SK-N-SH (cell line): Measurements from ENCODE around the gene HEXIM1. TPM values are rescaled to one million over a fixed set of nuclear protein-coding genes. Genes with fewer than 3 reads are reported as not detected.

Experiments used
- CTCF ChIA-PET: fragments of 300-600, 350-600 bp; formaldehyde crosslinking; extraction: SDS; loops from one replicate; lab custom pipeline; 2021; lab: Yijun Ruan, JAX
- POLR2A ChIA-PET: fragments of 350-600 bp; sonication (Branson Sonifier 250); formaldehyde crosslinking; extraction: SDS; loops from one replicate; lab custom pipeline; 2020; ENCODE audit warnings: antibody characterized with exemption, inconsistent platforms; lab: Yijun Ruan, JAX
- DNase-seq: peaks from one replicate; pipeline ENCODE4 v3.0.0; 2012
- H2AFZ ChIP-seq: fragments of 200-600 bp; sonication (generic); 2 replicates; pipeline ENCODE4 v1.8.1; 2016; ENCODE audit warnings: antibody characterized with exemption, mild to moderate bottlenecking, low read depth
- H3F3A ChIP-seq: fragments of 200-600 bp; sonication (generic); replicated peaks from 2 replicates; pipeline ENCODE3; 2016; ENCODE audit warnings: antibody characterized with exemption, mild to moderate bottlenecking; ENCODE audit not compliant: insufficient read depth
- H3K27ac ChIP-seq, 2 experiments: fragments of 200-500 bp in 1 of 2; fragments of 200-600 bp in 1 of 2; sonication (Bioruptor generic) in 1 of 2; sonication (generic), shearing (Covaris generic) in 1 of 2; 2 replicates each; pipeline versions ENCODE4 v1.5.1 to v1.6.1; 2014 to 2016; ENCODE audit warnings: low read depth in 2 of 2, inconsistent platforms in 1 of 2, low read length in 1 of 2, mild to moderate bottlenecking in 1 of 2, mixed read lengths in 1 of 2
- H3K27me3 ChIP-seq: fragments of 200-600 bp; sonication (generic), shearing (Covaris generic); 2 replicates; pipeline ENCODE4 v1.6.1; 2016; ENCODE audit warnings: mixed run types; ENCODE audit not compliant: insufficient read depth
- H3K36me3 ChIP-seq, 2 experiments: fragments of 200-500 bp in 1 of 2; fragments of 200-600 bp in 1 of 2; sonication (Bioruptor generic) in 1 of 2; sonication (generic) in 1 of 2; replicated peaks in 1 of 2; 2 replicates each; pipeline versions ENCODE3 to v1.5.1; 2014 to 2016; ENCODE audit warnings: low read length in 1 of 2, mild to moderate bottlenecking in 1 of 2; ENCODE audit not compliant: insufficient read depth in 2 of 2, control insufficient read depth in 1 of 2
- H3K4me1 ChIP-seq, 2 experiments: fragments of 200-500 bp in 1 of 2; fragments of 200-600 bp in 1 of 2; sonication (Bioruptor generic) in 1 of 2; sonication (generic), shearing (Covaris generic) in 1 of 2; 2 replicates each; pipeline versions ENCODE4 v1.5.1 to v1.6.1; 2014 to 2016; ENCODE audit warnings: low read depth in 1 of 2, low read length in 1 of 2, mixed run types in 1 of 2; ENCODE audit not compliant: insufficient read depth in 2 of 2, control insufficient read depth in 1 of 2
- H3K4me2 ChIP-seq: fragments of 200-600 bp; sonication (generic), shearing (Covaris generic); 2 replicates; pipeline ENCODE4 v1.6.1; 2017; ENCODE audit warnings: mixed run types
- H3K4me3 ChIP-seq, 2 experiments: fragments of 200-500 bp in 1 of 2; fragments of 200-600 bp in 1 of 2; sonication (Bioruptor generic) in 1 of 2; sonication (generic), shearing (Covaris generic) in 1 of 2; 2 replicates each; pipeline versions ENCODE4 v1.5.1 to v1.8.1; 2014 to 2016; ENCODE audit warnings: low read depth in 2 of 2, inconsistent platforms in 1 of 2, low read length in 1 of 2, mild to moderate bottlenecking in 1 of 2, mixed read lengths in 1 of 2, moderate library complexity in 1 of 2
- H3K79me2 ChIP-seq: fragments of 200-600 bp; sonication (generic); 2 replicates; pipeline ENCODE4 v1.8.1; 2017; ENCODE audit warnings: mild to moderate bottlenecking; ENCODE audit not compliant: insufficient read depth
- H3K9ac ChIP-seq: fragments of 200-600 bp; sonication (generic); 2 replicates; pipeline ENCODE4 v1.6.1; 2017; ENCODE audit warnings: mixed run types
- H3K9me2 ChIP-seq: fragments of 200-600 bp; sonication (generic); 2 replicates; pipeline ENCODE4 v1.6.1; 2017; ENCODE audit warnings: mixed run types
- H3K9me3 ChIP-seq: fragments of 200-600 bp; sonication (generic); 2 replicates; pipeline ENCODE4 v1.6.1; 2017; ENCODE audit warnings: mixed run types, mild to moderate bottlenecking, moderate library complexity
- H4K20me1 ChIP-seq: fragments of 200-600 bp; sonication (generic); 2 replicates; pipeline ENCODE4 v1.6.1; 2017; ENCODE audit warnings: mild to moderate bottlenecking, mixed run types; ENCODE audit not compliant: insufficient read depth
- EP300 ChIP-seq, 2 experiments: IDR thresholded peaks; 2 replicates each; pipeline versions ENCODE4 v1.4.0 to v1.6.1; 2012; ENCODE audit warnings: borderline replicate concordance in 1 of 2, low read depth in 1 of 2, low read length in 1 of 2
- EZH2phosphoT487 ChIP-seq: fragments of 200-600 bp; sonication (generic); IDR thresholded peaks from 2 replicates; pipeline ENCODE4 v1.6.1; 2017; ENCODE audit warnings: low read depth, mixed run types, mild to moderate bottlenecking, antibody characterized with exemption, moderate library complexity, borderline replicate concordance
- FOXM1 ChIP-seq: IDR thresholded peaks from 2 replicates; pipeline ENCODE4 v1.4.0; 2012; ENCODE audit warnings: low read depth, mild to moderate bottlenecking
- GABPA ChIP-seq: IDR thresholded peaks from 2 replicates; pipeline ENCODE4 v1.4.0; 2012; ENCODE audit warnings: low read depth, mild to moderate bottlenecking
- JUND ChIP-seq: IDR thresholded peaks from 2 replicates; pipeline ENCODE4 v1.4.0; 2012
- POLR2AphosphoS5 ChIP-seq: IDR thresholded peaks from 2 replicates; pipeline ENCODE4 v1.6.1; 2012; ENCODE audit warnings: low read depth, low read length
- RAD21 ChIP-seq: IDR thresholded peaks from 2 replicates; pipeline ENCODE4 v1.6.1; 2012; ENCODE audit warnings: mild to moderate bottlenecking, low read length
- RCOR1 ChIP-seq: fragments of 150-350 bp; IDR thresholded peaks from 2 replicates; pipeline ENCODE4 v1.6.1; 2017; ENCODE audit warnings: antibody characterized with exemption, low read length
- RFX5 ChIP-seq: IDR thresholded peaks from 2 replicates; pipeline ENCODE4 v1.6.1; 2012; ENCODE audit warnings: mild to moderate bottlenecking, improper control_type of control experiment, low read length
- SIN3A ChIP-seq: IDR thresholded peaks from 2 replicates; pipeline ENCODE4 v1.6.1; 2012; ENCODE audit warnings: low read depth, mild to moderate bottlenecking, low read length, moderate library complexity, borderline replicate concordance
- TCF12 ChIP-seq: IDR thresholded peaks from 2 replicates; pipeline ENCODE4 v1.4.0; 2012
- TEAD4 ChIP-seq: IDR thresholded peaks from 2 replicates; pipeline ENCODE4 v1.4.0; 2012; ENCODE audit warnings: mild to moderate bottlenecking, borderline replicate concordance; ENCODE audit not compliant: insufficient read depth
- WGBS: methylation state at CpG from one replicate; pipeline ENCODE4 v1.1.6; 2017; ENCODE audit warnings: low lambda C conversion rate; 5-methylcytosine and 5-hydroxymethylcytosine counted together
- polyA plus RNA-seq, 3 experiments: library from polyadenylated mRNA; depleted of rRNA; stranded (reverse); fragments of >200 nt; gene quantifications; 2 replicates each; pipeline ENCODE4 v1.2.3, GENCODE V29; 2012
- TF ChIP-seq, protein P1 (sequence below): IDR thresholded peaks from 2 replicates; pipeline ENCODE4 v1.4.0; 2012; ENCODE audit warnings: low read depth, borderline replicate concordance
- TF ChIP-seq, protein P2 (sequence below): IDR thresholded peaks from 2 replicates; pipeline ENCODE4; 2012
- TF ChIP-seq, protein P3 (sequence below): IDR thresholded peaks from 2 replicates; pipeline ENCODE4 v1.4.0; 2012; ENCODE audit warnings: low read depth, borderline replicate concordance
- TF ChIP-seq, protein P4 (sequence below): IDR thresholded peaks from 2 replicates; pipeline ENCODE4 v1.6.1; 2012; ENCODE audit warnings: mild to moderate bottlenecking, low read depth, low read length, moderate library complexity

The HEXIM1 gene
- polyA plus RNA-seq, 1 of the 3 experiments (the other 2 are of a cell fraction), result 20.7 TPM

DNA sequence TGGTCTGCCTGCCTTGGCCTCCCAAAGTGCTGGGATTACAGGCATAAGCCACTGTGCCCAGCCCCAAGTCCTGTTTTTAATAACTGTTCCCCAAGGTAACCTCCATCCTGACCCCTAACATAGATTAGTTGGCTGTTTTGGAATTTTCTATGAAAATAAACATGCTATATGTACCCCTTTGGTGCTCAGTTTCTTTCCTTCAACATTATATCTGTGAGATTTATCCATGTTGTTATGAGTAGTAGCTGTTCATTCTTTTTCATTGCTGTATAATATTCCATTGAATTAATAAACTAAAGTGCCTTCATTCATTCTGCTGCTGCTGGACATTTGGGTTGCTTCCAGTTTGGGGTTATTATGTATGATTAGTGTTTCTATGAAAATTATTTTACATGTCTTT is 47.1 kb downstream of the HEXIM1 start (continued):
- no peak for TF ChIP-seq RFX5
- no peak for TF ChIP-seq FOXM1
- no peak for TF ChIP-seq TCF12
- TF ChIP-seq, protein P1, sequence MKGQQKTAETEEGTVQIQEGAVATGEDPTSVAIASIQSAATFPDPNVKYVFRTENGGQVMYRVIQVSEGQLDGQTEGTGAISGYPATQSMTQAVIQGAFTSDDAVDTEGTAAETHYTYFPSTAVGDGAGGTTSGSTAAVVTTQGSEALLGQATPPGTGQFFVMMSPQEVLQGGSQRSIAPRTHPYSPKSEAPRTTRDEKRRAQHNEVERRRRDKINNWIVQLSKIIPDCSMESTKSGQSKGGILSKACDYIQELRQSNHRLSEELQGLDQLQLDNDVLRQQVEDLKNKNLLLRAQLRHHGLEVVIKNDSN, result no peak
- TF ChIP-seq, protein P2, sequence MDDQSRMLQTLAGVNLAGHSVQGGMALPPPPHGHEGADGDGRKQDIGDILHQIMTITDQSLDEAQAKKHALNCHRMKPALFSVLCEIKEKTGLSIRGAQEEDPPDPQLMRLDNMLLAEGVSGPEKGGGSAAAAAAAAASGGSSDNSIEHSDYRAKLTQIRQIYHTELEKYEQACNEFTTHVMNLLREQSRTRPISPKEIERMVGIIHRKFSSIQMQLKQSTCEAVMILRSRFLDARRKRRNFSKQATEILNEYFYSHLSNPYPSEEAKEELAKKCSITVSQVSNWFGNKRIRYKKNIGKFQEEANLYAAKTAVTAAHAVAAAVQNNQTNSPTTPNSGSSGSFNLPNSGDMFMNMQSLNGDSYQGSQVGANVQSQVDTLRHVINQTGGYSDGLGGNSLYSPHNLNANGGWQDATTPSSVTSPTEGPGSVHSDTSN, result no peak

DNA sequence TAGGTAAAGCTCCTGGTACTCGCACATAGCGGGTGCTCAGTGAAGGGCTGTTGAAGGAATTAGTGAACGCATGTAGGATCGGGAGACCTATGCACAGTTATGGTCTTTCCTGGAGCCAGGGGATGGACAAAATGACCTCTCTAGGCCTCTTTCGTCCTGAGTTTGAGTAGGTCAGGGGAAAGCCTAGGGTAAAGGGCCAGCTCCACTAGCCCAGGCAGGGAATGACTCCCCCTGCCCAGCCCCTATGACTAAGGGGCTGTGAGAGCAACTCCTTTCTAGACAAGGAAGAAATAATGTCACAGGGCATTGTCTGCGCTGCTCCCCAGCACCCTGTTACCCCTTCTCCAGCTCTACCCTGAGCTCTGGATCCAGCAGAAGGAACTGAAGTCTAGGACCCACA is 48.8 kb downstream of the HEXIM1 start:
- H3K9me3 ChIP-seq, result no peaks in the 10 kb centered on the region
- peak overlapping the region; percentile 34 for H3K4me2 ChIP-seq
- no peaks in the 10 kb centered on the region for H4K20me1 ChIP-seq
- WGBS, result 60% methylated on average over 6 of the region's 6 CpGs
- no peaks in the 10 kb centered on the region for H3K79me2 ChIP-seq
- H3K36me3 ChIP-seq, result no peaks in the 10 kb centered on the region
- peaks cover 4% of the 10 kb centered on the region for H3F3A ChIP-seq
- DNase-seq, result no peak
- H2AFZ ChIP-seq, result peak overlapping the region; percentile 88
- no peak overlapping the region for H3K4me3 ChIP-seq
- no peaks in the 10 kb centered on the region for H3K9me2 ChIP-seq
- TF ChIP-seq TEAD4, result no peak
- TF ChIP-seq RAD21, result no peak
- no peak for TF ChIP-seq RCOR1
- no peak for TF ChIP-seq JUND
- TF ChIP-seq, protein P3, sequence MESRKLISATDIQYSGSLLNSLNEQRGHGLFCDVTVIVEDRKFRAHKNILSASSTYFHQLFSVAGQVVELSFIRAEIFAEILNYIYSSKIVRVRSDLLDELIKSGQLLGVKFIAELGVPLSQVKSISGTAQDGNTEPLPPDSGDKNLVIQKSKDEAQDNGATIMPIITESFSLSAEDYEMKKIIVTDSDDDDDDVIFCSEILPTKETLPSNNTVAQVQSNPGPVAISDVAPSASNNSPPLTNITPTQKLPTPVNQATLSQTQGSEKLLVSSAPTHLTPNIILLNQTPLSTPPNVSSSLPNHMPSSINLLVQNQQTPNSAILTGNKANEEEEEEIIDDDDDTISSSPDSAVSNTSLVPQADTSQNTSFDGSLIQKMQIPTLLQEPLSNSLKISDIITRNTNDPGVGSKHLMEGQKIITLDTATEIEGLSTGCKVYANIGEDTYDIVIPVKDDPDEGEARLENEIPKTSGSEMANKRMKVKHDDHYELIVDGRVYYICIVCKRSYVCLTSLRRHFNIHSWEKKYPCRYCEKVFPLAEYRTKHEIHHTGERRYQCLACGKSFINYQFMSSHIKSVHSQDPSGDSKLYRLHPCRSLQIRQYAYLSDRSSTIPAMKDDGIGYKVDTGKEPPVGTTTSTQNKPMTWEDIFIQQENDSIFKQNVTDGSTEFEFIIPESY, result no peak
- TF ChIP-seq EZH2phosphoT487, result no peak
- TF ChIP-seq, protein P4, sequence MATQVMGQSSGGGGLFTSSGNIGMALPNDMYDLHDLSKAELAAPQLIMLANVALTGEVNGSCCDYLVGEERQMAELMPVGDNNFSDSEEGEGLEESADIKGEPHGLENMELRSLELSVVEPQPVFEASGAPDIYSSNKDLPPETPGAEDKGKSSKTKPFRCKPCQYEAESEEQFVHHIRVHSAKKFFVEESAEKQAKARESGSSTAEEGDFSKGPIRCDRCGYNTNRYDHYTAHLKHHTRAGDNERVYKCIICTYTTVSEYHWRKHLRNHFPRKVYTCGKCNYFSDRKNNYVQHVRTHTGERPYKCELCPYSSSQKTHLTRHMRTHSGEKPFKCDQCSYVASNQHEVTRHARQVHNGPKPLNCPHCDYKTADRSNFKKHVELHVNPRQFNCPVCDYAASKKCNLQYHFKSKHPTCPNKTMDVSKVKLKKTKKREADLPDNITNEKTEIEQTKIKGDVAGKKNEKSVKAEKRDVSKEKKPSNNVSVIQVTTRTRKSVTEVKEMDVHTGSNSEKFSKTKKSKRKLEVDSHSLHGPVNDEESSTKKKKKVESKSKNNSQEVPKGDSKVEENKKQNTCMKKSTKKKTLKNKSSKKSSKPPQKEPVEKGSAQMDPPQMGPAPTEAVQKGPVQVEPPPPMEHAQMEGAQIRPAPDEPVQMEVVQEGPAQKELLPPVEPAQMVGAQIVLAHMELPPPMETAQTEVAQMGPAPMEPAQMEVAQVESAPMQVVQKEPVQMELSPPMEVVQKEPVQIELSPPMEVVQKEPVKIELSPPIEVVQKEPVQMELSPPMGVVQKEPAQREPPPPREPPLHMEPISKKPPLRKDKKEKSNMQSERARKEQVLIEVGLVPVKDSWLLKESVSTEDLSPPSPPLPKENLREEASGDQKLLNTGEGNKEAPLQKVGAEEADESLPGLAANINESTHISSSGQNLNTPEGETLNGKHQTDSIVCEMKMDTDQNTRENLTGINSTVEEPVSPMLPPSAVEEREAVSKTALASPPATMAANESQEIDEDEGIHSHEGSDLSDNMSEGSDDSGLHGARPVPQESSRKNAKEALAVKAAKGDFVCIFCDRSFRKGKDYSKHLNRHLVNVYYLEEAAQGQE, result no peak
- TF ChIP-seq POLR2AphosphoS5, result no peak
- TF ChIP-seq, protein P2, result no peak
- no peak for TF ChIP-seq SIN3A
- TF ChIP-seq EP300 (IDR thresholded peaks at IDR 0.05; ENCODE audit: borderline replicate concordance in 1 of 2, low read depth in 1 of 2, low read length in 1 of 2), result no peak
- no peak for TF ChIP-seq GABPA
- CTCF ChIA-PET, result interaction anchor here (0.6 to 10.4 kb wide), 50 partner anchors 9 to 422 kb away, joined by 3 to 181 read pairs (median 5); partner anchors contain the start of genes ACBD4, HEXIM1, HEXIM2 and MAP3K14
- peaks cover 5 to 8% of the 10 kb centered on the region in 2 experiments; a peak in 3 of 4 replicates for H3K4me1 ChIP-seq
- peak overlapping the region; percentile 36 for H3K9ac ChIP-seq
- POLR2A ChIA-PET, result interaction anchor here (0.6 to 4.3 kb wide), 5 partner anchors 36 to 62 kb away, joined by 3 to 60 read pairs (median 10); partner anchors contain the start of genes ACBD4, HEXIM1 and HEXIM2
- H3K27ac ChIP-seq, result peak overlapping the region; percentile 41 to 46; a peak in 3 of 4 replicates
- no peaks in the 10 kb centered on the region for H3K27me3 ChIP-seq
